Smooth muscle cell (in vitro differentiated cells): ENCODE results near the gene RAX2. TPM values are rescaled to one million over a fixed set of nuclear protein-coding genes. Genes with fewer than 3 reads are reported as not detected.
A peak's percentile ranks its signal among the peaks of the same experiment; 100 is the strongest.
"Not testable (repeated sequence)": the region's sequence is repeated elsewhere in the genome, so short reads cannot be mapped to it uniquely, and the experiment has no call there.

Source experiments
- DNase-seq: peaks from one replicate; lab custom pipeline; 2025; ENCODE audit not compliant: unreplicated experiment; lab: John Stamatoyannopoulos, UW
- H2AFZ ChIP-seq: fragments of 200-600 bp; sonication (generic); 2 replicates; pipeline ENCODE4 v1.6.0; 2016; ENCODE audit warnings: antibody characterized with exemption, low read depth, mild to moderate bottlenecking
- H3F3A ChIP-seq: fragments of 200-600 bp; sonication (generic); 2 replicates; pipeline ENCODE4 v1.6.0; 2017; ENCODE audit warnings: antibody characterized with exemption, low read depth
- H3K27ac ChIP-seq: fragments of 200-600 bp; sonication (generic); 2 replicates; pipeline ENCODE4 v1.5.1; 2016; ENCODE audit warnings: low read depth, mild to moderate bottlenecking
- H3K27me3 ChIP-seq: fragments of 200-600 bp; sonication (generic); 2 replicates; pipeline ENCODE4 v1.6.1; 2016; ENCODE audit warnings: low read depth, mild to moderate bottlenecking
- H3K36me3 ChIP-seq: fragments of 200-600 bp; sonication (generic); 2 replicates; pipeline ENCODE4 v1.5.1; 2016; ENCODE audit warnings: low read depth
- H3K4me1 ChIP-seq: fragments of 200-600 bp; sonication (generic); 2 replicates; pipeline ENCODE4 v1.5.1; 2016; ENCODE audit warnings: low read depth
- H3K4me2 ChIP-seq: fragments of 200-600 bp; sonication (generic); 2 replicates; pipeline ENCODE4 v1.6.0; 2016; ENCODE audit warnings: mild to moderate bottlenecking
- H3K4me3 ChIP-seq: fragments of 200-600 bp; sonication (generic); 2 replicates; pipeline ENCODE4 v1.5.1; 2016; ENCODE audit warnings: mild to moderate bottlenecking
- H3K79me2 ChIP-seq: fragments of 200-600 bp; sonication (generic); 2 replicates; pipeline ENCODE4 v1.6.0; 2016; ENCODE audit warnings: low read depth, mild to moderate bottlenecking
- H3K9ac ChIP-seq: fragments of 200-600 bp; sonication (generic); 2 replicates; pipeline ENCODE4 v1.6.0; 2016; ENCODE audit warnings: low read depth
- H3K9me3 ChIP-seq: fragments of 200-600 bp; sonication (generic); replicated peaks from 2 replicates; pipeline ENCODE4 v1.5.1; 2016; ENCODE audit warnings: low read depth
- H4K20me1 ChIP-seq: fragments of 200-600 bp; sonication (generic); 2 replicates; pipeline ENCODE4 v1.6.0; 2016; ENCODE audit warnings: low read depth
- WGBS: methylation state at CpG from one replicate; pipeline ENCODE4 v1.1.7; 2016; ENCODE audit warnings: low lambda C conversion rate; 5-methylcytosine and 5-hydroxymethylcytosine counted together
- polyA plus RNA-seq: library from polyadenylated mRNA; unstranded; fragments of >200 nt; fragmentation: Nextera tagmentation; extraction: Ambion mirVana; gene quantifications from 2 replicates; pipeline ENCODE4 v1.2.1, GENCODE V29; 2016
- total RNA-seq: library from RNA; depleted of rRNA; stranded (reverse); fragments of >200 nt; gene quantifications from 2 replicates; pipeline ENCODE4 v1.2.3, GENCODE V29; 2014
- TF ChIP-seq, protein P1 (sequence below): fragments of 200-600 bp; sonication (generic); IDR thresholded peaks from 2 replicates; pipeline ENCODE4 v1.5.1; 2017; ENCODE audit warnings: borderline replicate concordance, mild to moderate bottlenecking, antibody characterized with exemption; ENCODE audit not compliant: insufficient read depth, poor library complexity, severe bottlenecking

Gene RAX2
- total and polyA plus RNA-seq, 2 experiments from 2014 or later, result not detected

DNA sequence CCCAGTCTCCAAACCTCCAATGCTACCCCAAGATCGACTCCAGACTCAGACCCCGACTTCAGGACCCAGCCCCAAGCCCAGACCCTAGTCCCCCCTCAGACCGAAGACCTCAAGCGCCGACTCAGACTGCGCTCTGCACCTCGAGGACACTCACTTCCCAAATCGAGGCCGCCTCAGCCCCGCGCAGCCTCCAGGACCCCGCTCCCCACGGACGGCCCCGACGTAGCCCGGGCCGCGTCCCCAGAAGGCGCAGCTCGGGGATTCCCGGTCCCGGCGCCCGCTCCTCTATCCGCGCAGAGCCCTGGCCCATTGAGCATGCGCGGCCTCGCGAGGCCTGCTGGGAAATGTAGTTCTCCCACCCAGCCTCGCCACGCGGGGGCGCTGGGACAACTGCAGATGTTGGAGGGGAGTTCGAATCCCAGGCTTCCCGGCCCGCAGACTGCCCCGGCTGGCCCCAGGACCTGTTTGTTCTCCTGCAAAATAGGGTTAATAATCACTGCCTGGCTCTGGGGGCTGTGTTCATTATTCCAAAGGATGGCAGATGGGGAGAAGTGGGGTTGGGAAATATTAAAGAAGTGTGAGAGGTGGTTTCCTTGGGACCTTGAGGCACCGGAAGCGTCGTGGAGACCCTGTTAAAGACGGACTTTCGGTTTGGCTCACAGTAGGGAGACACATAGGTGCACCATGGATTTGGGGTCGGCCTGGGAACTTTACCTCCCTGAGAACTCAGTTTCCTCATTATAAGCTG, 10.5 kb downstream of the RAX2 start, which contains the start of gene APBA3:
APBA3 (minus strand) TSS at position 311 of the 748 bp plus-strand sequence. CDS start 1,428 bp downstream, outside the sequence.
- 8% methylated on average over 40 of the region's 45 CpGs for WGBS
- H3K4me1 ChIP-seq, result peaks cover 3% of the 10 kb centered on the region
- H3K9ac ChIP-seq, result peak within 1 kb of the TSS; percentile 96
- H2AFZ ChIP-seq, result peak within 1 kb of the TSS; percentile 92
- TF ChIP-seq, protein P1, sequence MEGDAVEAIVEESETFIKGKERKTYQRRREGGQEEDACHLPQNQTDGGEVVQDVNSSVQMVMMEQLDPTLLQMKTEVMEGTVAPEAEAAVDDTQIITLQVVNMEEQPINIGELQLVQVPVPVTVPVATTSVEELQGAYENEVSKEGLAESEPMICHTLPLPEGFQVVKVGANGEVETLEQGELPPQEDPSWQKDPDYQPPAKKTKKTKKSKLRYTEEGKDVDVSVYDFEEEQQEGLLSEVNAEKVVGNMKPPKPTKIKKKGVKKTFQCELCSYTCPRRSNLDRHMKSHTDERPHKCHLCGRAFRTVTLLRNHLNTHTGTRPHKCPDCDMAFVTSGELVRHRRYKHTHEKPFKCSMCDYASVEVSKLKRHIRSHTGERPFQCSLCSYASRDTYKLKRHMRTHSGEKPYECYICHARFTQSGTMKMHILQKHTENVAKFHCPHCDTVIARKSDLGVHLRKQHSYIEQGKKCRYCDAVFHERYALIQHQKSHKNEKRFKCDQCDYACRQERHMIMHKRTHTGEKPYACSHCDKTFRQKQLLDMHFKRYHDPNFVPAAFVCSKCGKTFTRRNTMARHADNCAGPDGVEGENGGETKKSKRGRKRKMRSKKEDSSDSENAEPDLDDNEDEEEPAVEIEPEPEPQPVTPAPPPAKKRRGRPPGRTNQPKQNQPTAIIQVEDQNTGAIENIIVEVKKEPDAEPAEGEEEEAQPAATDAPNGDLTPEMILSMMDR, result peak; percentile 50
- H3F3A ChIP-seq, result peaks cover 6% of the 10 kb centered on the region
- peak; percentile 86 for DNase-seq
- peak within 1 kb of the TSS; percentile 82 for H3K4me2 ChIP-seq
- H3K27me3 ChIP-seq, result no peaks in the 10 kb centered on the region
- no peaks in the 10 kb centered on the region for H3K36me3 ChIP-seq
- H3K79me2 ChIP-seq, result peaks cover 28% of the 10 kb centered on the region
- peak within 1 kb of the TSS; percentile 91 for H3K4me3 ChIP-seq
- H4K20me1 ChIP-seq, result no peaks in the 10 kb centered on the region
- peak within 1 kb of the TSS; percentile 93 for H3K27ac ChIP-seq
- H3K9me3 ChIP-seq, result no peaks in the 10 kb centered on the region

DNA sequence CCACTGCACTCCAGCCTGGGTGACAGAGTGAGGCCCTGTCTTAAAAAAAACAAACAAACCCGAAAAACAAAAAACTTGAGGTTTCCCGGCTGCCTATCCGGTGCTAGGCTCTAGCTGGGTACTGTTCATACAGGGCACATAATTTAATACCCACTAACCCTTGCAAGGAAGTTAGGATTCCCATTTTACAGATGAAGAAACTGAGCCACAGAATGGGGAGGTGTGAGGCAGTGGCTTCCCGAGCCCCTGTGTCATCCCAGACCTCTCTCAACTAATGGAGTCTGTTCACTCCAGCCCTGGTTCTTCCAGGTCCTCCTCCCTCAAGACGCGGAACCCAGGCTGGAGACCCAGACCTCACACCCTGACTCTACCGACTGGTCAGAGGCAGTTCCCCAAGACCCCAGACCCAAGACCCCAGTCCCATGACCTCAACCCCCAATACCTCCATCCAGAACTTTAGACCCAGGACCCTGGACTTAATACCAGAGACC, 11.1 kb downstream of the RAX2 start:
- H2AFZ ChIP-seq, result peak overlapping the region; percentile 92
- peaks cover 28% of the 10 kb centered on the region for H3K79me2 ChIP-seq
- H3K9me3 ChIP-seq, result no peaks in the 10 kb centered on the region
- H3K36me3 ChIP-seq, result no peaks in the 10 kb centered on the region
- 50% methylated on average over 7 of the region's 7 CpGs for WGBS
- peak overlapping the region; percentile 75 for H3K27ac ChIP-seq
- no peaks in the 10 kb centered on the region for H3K27me3 ChIP-seq
- H3F3A ChIP-seq, result peaks cover 6% of the 10 kb centered on the region
- H4K20me1 ChIP-seq, result no peaks in the 10 kb centered on the region
- H3K4me2 ChIP-seq, result peak overlapping the region; percentile 82
- no peak for DNase-seq
- TF ChIP-seq, protein P1, result no peak
- H3K4me1 ChIP-seq, result peaks cover 3% of the 10 kb centered on the region
- H3K9ac ChIP-seq, result peak overlapping the region; percentile 96
- peak overlapping the region; percentile 91 for H3K4me3 ChIP-seq

DNA sequence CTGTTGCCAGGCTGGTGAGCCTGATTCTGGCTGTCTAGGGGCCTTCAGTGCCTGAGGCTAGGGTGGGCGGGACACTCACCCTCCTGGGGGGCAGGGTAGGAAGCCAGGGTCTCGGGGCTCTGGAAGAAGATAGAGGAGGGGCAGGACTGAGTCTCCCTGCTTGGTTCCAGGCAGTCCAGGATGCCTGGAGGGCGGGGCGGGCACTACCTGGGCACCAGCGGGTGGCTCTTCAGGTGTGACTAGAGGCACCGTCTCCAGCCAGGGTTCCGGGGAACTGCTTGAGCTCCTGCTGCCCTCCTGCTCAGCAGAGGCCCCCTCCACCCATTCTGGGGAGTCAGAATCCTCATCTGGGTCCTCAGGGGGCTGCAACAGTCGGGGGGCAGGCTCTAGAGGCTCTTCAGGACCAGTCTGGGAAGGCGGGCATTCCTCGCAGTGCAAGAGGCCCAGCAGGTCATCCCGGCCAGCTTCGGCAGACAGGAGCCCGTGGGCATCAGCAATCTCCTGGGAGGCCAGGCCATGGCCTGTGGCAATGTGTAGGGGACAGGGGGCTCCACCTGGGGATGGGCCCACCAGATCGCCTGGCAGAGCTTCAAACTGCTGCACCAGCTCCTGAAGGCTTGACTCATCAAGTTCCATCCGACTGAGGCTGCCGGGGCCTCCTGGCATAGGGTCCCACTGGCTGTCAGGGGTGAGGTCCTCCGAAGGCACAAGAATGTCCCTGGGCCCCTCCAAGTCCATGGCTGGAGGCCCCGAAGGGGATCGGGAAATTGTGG, 12.4 kb downstream of the RAX2 start:
- no peak for DNase-seq
- Histone ChIP-seq H3K36me3 (no peaks in the 10 kb centered on the region), H3K4me3 (no peak overlapping the region), H3K9ac (no peak overlapping the region), H3K9me3 (no peaks in the 10 kb centered on the region), H2AFZ (no peak overlapping the region), H3K79me2 (peaks cover 28% of the 10 kb centered on the region), H3K4me1 (peaks cover 3% of the 10 kb centered on the region), H3K4me2 (peak overlapping the region; percentile 82), H4K20me1 (no peaks in the 10 kb centered on the region), H3F3A (peaks cover 6% of the 10 kb centered on the region), H3K27ac (no peak overlapping the region), H3K27me3 (no peaks in the 10 kb centered on the region)
- TF ChIP-seq, protein P1, result no peak
- 88% methylated on average over 19 of the region's 19 CpGs for WGBS

DNA sequence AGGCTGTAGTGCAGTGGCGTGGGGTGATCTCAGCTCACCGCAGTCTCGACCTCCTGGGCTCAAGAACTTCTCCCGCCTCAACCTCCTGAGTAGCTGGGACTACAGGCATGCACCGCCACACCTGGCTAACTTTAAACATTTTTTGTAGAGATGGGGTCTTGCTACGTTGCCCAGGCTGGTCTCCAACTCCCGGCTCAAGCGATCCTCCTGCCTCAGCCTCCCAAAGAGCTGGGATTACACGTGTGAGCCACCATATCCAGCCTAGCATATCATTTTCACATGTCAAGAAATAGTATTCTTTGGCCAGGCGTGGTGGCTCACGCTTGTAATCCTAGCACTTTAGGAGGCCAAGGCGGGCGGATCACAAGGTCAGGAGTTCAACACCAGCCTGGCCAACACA, 13.7 kb downstream of the RAX2 start:
- H3K4me3 ChIP-seq, result not testable (repeated sequence)

DNA sequence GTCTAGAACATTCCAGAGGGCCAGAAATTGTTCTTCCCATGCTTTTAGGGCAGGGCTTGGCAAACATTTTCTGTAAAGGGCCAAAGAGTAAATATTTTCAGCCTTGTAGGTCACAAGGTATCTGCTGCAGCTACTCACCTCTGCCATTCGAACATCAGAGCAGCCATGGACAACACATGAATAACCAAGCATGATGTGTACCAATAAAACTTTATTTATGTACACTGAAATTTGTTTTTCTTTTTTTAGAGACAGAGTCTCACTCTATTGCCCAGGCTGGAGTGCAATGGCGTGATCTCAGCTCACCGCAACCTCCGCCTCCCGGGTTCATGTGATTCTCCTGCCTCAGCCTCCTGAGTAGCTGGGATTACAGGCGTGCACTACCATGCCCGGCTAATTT, 14.3 kb downstream of the RAX2 start:
- 99% methylated on average over 7 of the region's 7 CpGs for WGBS
- H2AFZ ChIP-seq, H3K27me3 ChIP-seq, H3K36me3 ChIP-seq, H3K4me1 ChIP-seq, H4K20me1 ChIP-seq, H3K27ac ChIP-seq, DNase-seq, H3K4me2 ChIP-seq, H3F3A ChIP-seq, H3K9ac ChIP-seq, H3K9me3 ChIP-seq, H3K4me3 ChIP-seq: not testable (repeated sequence)
- peaks cover 22% of the 10 kb centered on the region for H3K79me2 ChIP-seq

More for the DNA sequence above, 13.7 kb downstream of the RAX2 start:
- not testable (repeated sequence) for H3K27me3 ChIP-seq, H2AFZ ChIP-seq, H3K9ac ChIP-seq, H3K36me3 ChIP-seq, H3K4me1 ChIP-seq, H3K27ac ChIP-seq, DNase-seq, H3F3A ChIP-seq, H3K9me3 ChIP-seq, H3K4me2 ChIP-seq, H4K20me1 ChIP-seq
- H3K79me2 ChIP-seq, result peaks cover 25% of the 10 kb centered on the region
- WGBS, result 98% methylated on average over 13 of the region's 13 CpGs
